AG04449 (cell line): ENCODE results near the gene MFAP2.

Experiments
- CTCF ChIA-PET: fragments of 350-600 bp; formaldehyde crosslinking; extraction: SDS; loops from one replicate; lab custom pipeline; 2021; ENCODE audit warnings: antibody characterized with exemption; lab: Yijun Ruan, JAX
- POLR2A ChIA-PET: fragments of 400-600, 350-600 bp; formaldehyde crosslinking; extraction: SDS; loops from one replicate; lab custom pipeline; 2020; ENCODE audit warnings: antibody characterized with exemption, inconsistent platforms; lab: Yijun Ruan, JAX
- DNase-seq: peaks from one replicate; pipeline ENCODE4 v3.0.0-alpha.2; 2010; ENCODE audit warnings: low read depth, low spot score
- H3K4me3 ChIP-seq: 2 replicates; pipeline ENCODE4 v1.5.1; 2011; ENCODE audit warnings: low read depth, mild to moderate bottlenecking, control low read depth, low read length
- CTCF ChIP-seq: IDR thresholded peaks from one replicate; pipeline ENCODE4 v1.5.1; 2011; ENCODE audit warnings: mild to moderate bottlenecking, moderate library complexity, low read length, control low read depth, inconsistent platforms; ENCODE audit not compliant: insufficient read depth; ENCODE audit errors: missing control alignments

The MFAP2 gene

GRCh38 chr1:16998589-16998988 is 18.2 kb upstream of the MFAP2 start:
- ChIA-PET CTCF (no interaction called here), POLR2A (no interaction called here)
- no peak for TF ChIP-seq CTCF
- no peak overlapping the region for H3K4me3 ChIP-seq
- no peak for DNase-seq

- POLR2A ChIA-PET = no interaction called here
- CTCF ChIA-PET = no interaction called here
- no peak overlapping the region for H3K4me3 ChIP-seq
- TF ChIP-seq CTCF = no peak
- no peak for DNase-seq
Observed at GRCh38 chr1:16996845-16997244, 16.4 kb upstream of the MFAP2 start.

- TF ChIP-seq CTCF = no peak
- ChIA-PET CTCF (no interaction called here), POLR2A (no interaction called here)
- no peak overlapping the region for H3K4me3 ChIP-seq
- DNase-seq = no peak
Observed at GRCh38 chr1:16993521-16994038, 13.2 kb upstream of the MFAP2 start.

GRCh38 chr1:16992675-16993074 is 12.3 kb upstream of the MFAP2 start:
- POLR2A ChIA-PET = no interaction called here
- CTCF ChIA-PET = interaction anchor here (0.7 to 1.1 kb wide), 2 partner anchors 9 to 18 kb away, joined by 3 read pairs; no protein-coding TSS in a partner anchor
- no peak overlapping the region for H3K4me3 ChIP-seq
- no peak for TF ChIP-seq CTCF
- no peak for DNase-seq

GRCh38 chr1:16992102-16992501 is 11.7 kb upstream of the MFAP2 start:
- no peak for TF ChIP-seq CTCF
- ChIA-PET CTCF (interaction anchor here (0.7 to 1.1 kb wide), 2 partner anchors 9 to 18 kb away, joined by 3 read pairs; no protein-coding TSS in a partner anchor), POLR2A (no interaction called here)

GRCh38 chr1:16991571-16991970 is 11.2 kb upstream of the MFAP2 start:
- no peak for DNase-seq
- POLR2A ChIA-PET = no interaction called here
- no peak overlapping the region for H3K4me3 ChIP-seq
- CTCF ChIA-PET = no interaction called here
- TF ChIP-seq CTCF = no peak

More at GRCh38 chr1:16992102-16992501, 11.7 kb upstream of the MFAP2 start:
- no peak overlapping the region for H3K4me3 ChIP-seq
- no peak for DNase-seq
